SU-DHL-6 (cell line): ENCODE results near the gene REXO5.
"Not testable (repeated sequence)": the region's sequence is repeated elsewhere in the genome, so short reads cannot be mapped to it uniquely, and the experiment has no call there.

Source experiments
- H2AFZ ChIP-seq: fragments of 200-600 bp; sonication (generic); 2 replicates; pipeline ENCODE4 v1.6.1; 2014; ENCODE audit warnings: low read depth, mild to moderate bottlenecking, moderate library complexity, mixed read lengths, antibody characterized with exemption, low read length; ENCODE audit not compliant: severe bottlenecking
- H3F3A ChIP-seq: fragments of 200-600 bp; shearing (Covaris generic); 2 replicates; pipeline ENCODE4 v1.6.0; 2016; ENCODE audit warnings: antibody characterized with exemption, mild to moderate bottlenecking; ENCODE audit not compliant: insufficient read depth
- H3K27ac ChIP-seq: fragments of 200-600 bp; sonication (generic); 2 replicates; pipeline ENCODE4 v1.5.1; 2016; ENCODE audit warnings: low read depth, mild to moderate bottlenecking, low read length, moderate library complexity, mixed read lengths
- H3K27me3 ChIP-seq: fragments of 200-600 bp; sonication (generic), shearing (Covaris generic); 2 replicates; pipeline ENCODE4 v1.6.0; 2014; ENCODE audit warnings: mild to moderate bottlenecking, low read length
- H3K36me3 ChIP-seq: fragments of 200-600 bp; sonication (generic); 2 replicates; pipeline ENCODE4 v1.6.1; 2014; ENCODE audit warnings: mild to moderate bottlenecking, low read length, mixed read lengths
- H3K4me2 ChIP-seq: fragments of 300-600, 200-600 bp; shearing (Covaris generic), sonication (generic); 2 replicates; pipeline ENCODE4 v1.6.0; 2014; ENCODE audit warnings: low read length, low read depth, mild to moderate bottlenecking; ENCODE audit not compliant: poor library complexity, severe bottlenecking
- H3K4me3 ChIP-seq: fragments of 200-600 bp; sonication (generic); 2 replicates; pipeline ENCODE4 v1.5.1; 2014; ENCODE audit warnings: antibody characterized with exemption, low read length, mild to moderate bottlenecking, mixed read lengths; ENCODE audit not compliant: insufficient read depth, poor library complexity, severe bottlenecking
- H3K79me2 ChIP-seq: fragments of 200-600 bp; sonication (generic); 2 replicates; pipeline ENCODE4 v1.6.1; 2014; ENCODE audit warnings: mild to moderate bottlenecking, low read length, moderate library complexity; ENCODE audit not compliant: insufficient read depth
- H3K9ac ChIP-seq: fragments of 200-600 bp; sonication (generic); 2 replicates; pipeline ENCODE4 v1.7.0; 2014; ENCODE audit warnings: mild to moderate bottlenecking, low read length
- H3K9me2 ChIP-seq: fragments of 200-600 bp; sonication (generic); replicated peaks from 2 replicates; pipeline ENCODE4 v1.6.1; 2014; ENCODE audit warnings: low read length; ENCODE audit not compliant: insufficient read depth
- H3K9me3 ChIP-seq: fragments of 200-600 bp; sonication (generic); 2 replicates; pipeline ENCODE4 v1.6.1; 2014; ENCODE audit warnings: low read length, mixed read lengths; ENCODE audit not compliant: insufficient read depth
- H4K20me1 ChIP-seq: fragments of 200-600 bp; sonication (generic); 2 replicates; pipeline ENCODE4 v1.6.1; 2014; ENCODE audit warnings: low read depth, mild to moderate bottlenecking, antibody characterized with exemption, low read length, moderate library complexity, mixed read lengths
- CTCF ChIP-seq: fragments of 200-600 bp; sonication (generic); IDR thresholded peaks from one replicate; pipeline ENCODE4 v1.5.1; 2017; ENCODE audit warnings: antibody characterized with exemption, mild to moderate bottlenecking, low read length, moderate library complexity; ENCODE audit not compliant: insufficient read depth, poor library complexity, severe bottlenecking
- EZH2phosphoT487 ChIP-seq: fragments of 200-600 bp; sonication (generic), shearing (Covaris generic); conservative IDR thresholded peaks from 2 replicates; pipeline ENCODE4 v1.6.1; 2018; ENCODE audit warnings: mild to moderate bottlenecking, antibody characterized with exemption, low read length, moderate library complexity, mixed read lengths

REXO5 gene

DNA sequence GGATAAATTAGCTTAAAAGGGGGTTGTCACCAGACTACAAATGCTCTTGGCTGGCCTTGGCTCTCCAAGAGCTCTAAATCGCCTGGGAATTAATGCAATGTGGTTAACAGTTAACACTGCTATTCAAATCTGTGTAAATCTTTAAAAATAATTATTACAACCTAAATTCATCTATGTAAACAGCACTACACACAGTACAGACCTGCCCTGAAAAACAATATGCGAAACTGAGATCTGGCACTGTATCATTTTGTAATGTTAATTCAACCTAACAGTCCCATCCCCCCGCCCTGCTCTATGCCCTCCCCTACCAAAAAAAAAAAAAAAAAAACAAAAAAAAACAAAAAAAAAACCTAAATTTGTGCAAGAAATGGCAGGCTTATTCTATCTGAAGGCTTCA is 52.9 kb downstream of the REXO5 start:
- H3K9me3 ChIP-seq, result no peaks in the 10 kb centered on the region
- H3K4me2 ChIP-seq, result no peak overlapping the region
- H3K27me3 ChIP-seq, result no peaks in the 10 kb centered on the region
- H2AFZ ChIP-seq, result no peak overlapping the region
- TF ChIP-seq CTCF, result no peak
- TF ChIP-seq EZH2phosphoT487, result no peak
- H3F3A ChIP-seq, result no peaks in the 10 kb centered on the region
- no peaks in the 10 kb centered on the region for H3K9me2 ChIP-seq
- H4K20me1 ChIP-seq, result no peaks in the 10 kb centered on the region
- H3K79me2 ChIP-seq, result no peaks in the 10 kb centered on the region
- no peak overlapping the region for H3K27ac ChIP-seq
- no peak overlapping the region for H3K9ac ChIP-seq
- no peak overlapping the region for H3K4me3 ChIP-seq
- H3K36me3 ChIP-seq, result no peaks in the 10 kb centered on the region

DNA sequence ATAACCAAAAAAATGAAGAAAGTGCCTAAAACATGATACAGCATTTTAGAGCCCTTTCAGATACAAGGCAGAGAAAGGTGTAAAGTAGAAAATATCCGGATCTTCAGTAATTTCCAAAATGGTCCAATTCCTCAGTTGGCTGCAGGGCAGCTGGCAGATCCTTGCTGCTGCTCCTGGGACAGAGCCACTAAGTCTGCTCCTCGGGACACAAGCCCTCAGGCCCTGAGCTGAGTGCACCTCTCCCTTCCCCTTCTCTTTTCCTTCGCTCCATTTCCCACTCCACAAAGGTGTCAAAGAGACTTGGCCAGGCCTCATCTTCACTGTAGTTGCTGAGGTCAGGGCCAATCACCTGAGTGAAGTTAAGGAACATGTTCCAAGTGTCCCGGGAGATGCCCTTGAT is 53.4 kb downstream of the REXO5 start:
- Histone ChIP-seq H3K27ac (no peak overlapping the region), H2AFZ (no peak overlapping the region), H3F3A (no peaks in the 10 kb centered on the region), H3K9me2 (no peaks in the 10 kb centered on the region), H3K79me2 (no peaks in the 10 kb centered on the region), H3K9ac (no peak overlapping the region), H3K4me3 (no peak overlapping the region), H3K36me3 (no peaks in the 10 kb centered on the region), H3K27me3 (no peaks in the 10 kb centered on the region), H3K9me3 (no peaks in the 10 kb centered on the region), H3K4me2 (no peak overlapping the region), H4K20me1 (no peaks in the 10 kb centered on the region)
- TF ChIP-seq CTCF (no peak), EZH2phosphoT487 (no peak)

DNA sequence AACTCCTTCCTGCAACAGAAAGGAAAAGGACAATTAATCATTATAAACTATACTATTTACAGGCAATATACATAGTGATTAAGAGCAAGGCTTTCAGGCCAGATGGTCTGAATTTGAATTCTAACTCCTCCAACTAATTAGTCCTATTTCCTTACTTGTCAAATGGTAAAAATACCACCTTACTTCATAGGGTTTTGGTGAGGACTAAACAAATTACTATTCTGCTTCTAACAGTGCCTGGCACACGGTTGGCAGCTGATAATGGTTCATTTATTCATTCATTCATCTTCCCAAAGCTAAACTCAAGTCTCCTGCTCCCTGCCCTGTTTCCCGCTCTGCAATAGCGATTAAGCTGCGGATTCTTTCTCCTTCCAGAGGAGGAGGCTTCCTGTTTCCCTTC is 54.0 kb downstream of the REXO5 start:
- TF ChIP-seq CTCF (no peak), EZH2phosphoT487 (no peak)
- Histone ChIP-seq H3K9ac (no peak overlapping the region), H3K4me2 (no peak overlapping the region), H3K36me3 (no peaks in the 10 kb centered on the region), H3K79me2 (no peaks in the 10 kb centered on the region), H3K9me2 (no peaks in the 10 kb centered on the region), H3F3A (no peaks in the 10 kb centered on the region), H2AFZ (no peak overlapping the region), H3K27ac (no peak overlapping the region), H3K27me3 (no peaks in the 10 kb centered on the region), H4K20me1 (no peaks in the 10 kb centered on the region), H3K9me3 (no peaks in the 10 kb centered on the region), H3K4me3 (no peak overlapping the region)

- H3K27ac ChIP-seq, H3K36me3 ChIP-seq, H2AFZ ChIP-seq: not testable (repeated sequence)
Measured at GRCh38 chr16:20860995-20861394, 54.7 kb downstream of the REXO5 start.

More at GRCh38 chr16:20860995-20861394, 54.7 kb downstream of the REXO5 start:
- not testable (repeated sequence) for H3K4me3 ChIP-seq, H3K27me3 ChIP-seq, H3K4me2 ChIP-seq, H3K79me2 ChIP-seq, H3K9ac ChIP-seq, H3K9me2 ChIP-seq, H3F3A ChIP-seq, H4K20me1 ChIP-seq, H3K9me3 ChIP-seq
